ENCODE data around the gene SPTLC1. TPM values are rescaled to one million over a fixed set of nuclear protein-coding genes. Genes with fewer than 3 reads are reported as not detected.
"Not testable (repeated sequence)": the region's sequence is repeated elsewhere in the genome, so short reads cannot be mapped to it uniquely, and the experiment has no call there.

Gene SPTLC1
- total RNA-seq, 4 donors from 2014 or later = 26.6 to 28.0 (median 26.9) TPM

DNA sequence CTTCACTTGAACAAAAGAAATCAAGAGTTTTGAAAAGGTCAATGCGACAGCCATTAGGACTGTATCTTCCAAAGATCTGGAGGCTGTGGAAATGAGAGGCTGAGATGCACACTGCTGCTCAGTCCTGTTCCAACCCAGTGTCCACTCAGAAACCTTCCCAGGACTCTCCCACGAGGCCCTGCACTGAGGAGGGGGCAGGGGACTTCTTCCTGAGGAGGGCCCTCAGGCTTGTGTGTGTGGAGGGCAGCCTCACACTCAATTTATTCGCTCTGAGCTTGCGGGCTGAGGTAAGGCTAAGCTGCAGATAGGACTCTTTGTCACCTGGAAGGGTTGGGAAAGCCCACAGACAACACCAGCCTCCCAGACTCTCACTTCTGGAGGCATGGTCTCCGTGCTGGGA lies 95.6 kb downstream of the SPTLC1 start:
- TF ChIP-seq, protein P1, sequence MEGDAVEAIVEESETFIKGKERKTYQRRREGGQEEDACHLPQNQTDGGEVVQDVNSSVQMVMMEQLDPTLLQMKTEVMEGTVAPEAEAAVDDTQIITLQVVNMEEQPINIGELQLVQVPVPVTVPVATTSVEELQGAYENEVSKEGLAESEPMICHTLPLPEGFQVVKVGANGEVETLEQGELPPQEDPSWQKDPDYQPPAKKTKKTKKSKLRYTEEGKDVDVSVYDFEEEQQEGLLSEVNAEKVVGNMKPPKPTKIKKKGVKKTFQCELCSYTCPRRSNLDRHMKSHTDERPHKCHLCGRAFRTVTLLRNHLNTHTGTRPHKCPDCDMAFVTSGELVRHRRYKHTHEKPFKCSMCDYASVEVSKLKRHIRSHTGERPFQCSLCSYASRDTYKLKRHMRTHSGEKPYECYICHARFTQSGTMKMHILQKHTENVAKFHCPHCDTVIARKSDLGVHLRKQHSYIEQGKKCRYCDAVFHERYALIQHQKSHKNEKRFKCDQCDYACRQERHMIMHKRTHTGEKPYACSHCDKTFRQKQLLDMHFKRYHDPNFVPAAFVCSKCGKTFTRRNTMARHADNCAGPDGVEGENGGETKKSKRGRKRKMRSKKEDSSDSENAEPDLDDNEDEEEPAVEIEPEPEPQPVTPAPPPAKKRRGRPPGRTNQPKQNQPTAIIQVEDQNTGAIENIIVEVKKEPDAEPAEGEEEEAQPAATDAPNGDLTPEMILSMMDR (IDR thresholded peaks at IDR 0.05 in 4 of 5, conservative IDR thresholded peaks at IDR 0.05 in 1 of 5) = no peak
- no peak for TF ChIP-seq POLR2A (IDR thresholded peaks at IDR 0.05)
- Histone ChIP-seq H3K36me3 (no peaks in the 10 kb centered on the region), H3K4me3 (no peak overlapping the region), H3K4me1 (no peaks in the 10 kb centered on the region), H3K9me3 (peaks cover 0 to 3% (median 0%) of the 10 kb centered on the region in 3 donors), H3K27ac (no peak overlapping the region), H3K27me3 (no peaks in the 10 kb centered on the region)
- DNase-seq (no peak), ATAC-seq (no peak)
- in situ Hi-C loops (cut with MboI; ENCODE audit: low sequenced_read_pairs in 4 of 4) = no loop called here
- intact Hi-C loops (cut with DNase I; ENCODE audit: low total_unique reads) = no loop called here

DNA sequence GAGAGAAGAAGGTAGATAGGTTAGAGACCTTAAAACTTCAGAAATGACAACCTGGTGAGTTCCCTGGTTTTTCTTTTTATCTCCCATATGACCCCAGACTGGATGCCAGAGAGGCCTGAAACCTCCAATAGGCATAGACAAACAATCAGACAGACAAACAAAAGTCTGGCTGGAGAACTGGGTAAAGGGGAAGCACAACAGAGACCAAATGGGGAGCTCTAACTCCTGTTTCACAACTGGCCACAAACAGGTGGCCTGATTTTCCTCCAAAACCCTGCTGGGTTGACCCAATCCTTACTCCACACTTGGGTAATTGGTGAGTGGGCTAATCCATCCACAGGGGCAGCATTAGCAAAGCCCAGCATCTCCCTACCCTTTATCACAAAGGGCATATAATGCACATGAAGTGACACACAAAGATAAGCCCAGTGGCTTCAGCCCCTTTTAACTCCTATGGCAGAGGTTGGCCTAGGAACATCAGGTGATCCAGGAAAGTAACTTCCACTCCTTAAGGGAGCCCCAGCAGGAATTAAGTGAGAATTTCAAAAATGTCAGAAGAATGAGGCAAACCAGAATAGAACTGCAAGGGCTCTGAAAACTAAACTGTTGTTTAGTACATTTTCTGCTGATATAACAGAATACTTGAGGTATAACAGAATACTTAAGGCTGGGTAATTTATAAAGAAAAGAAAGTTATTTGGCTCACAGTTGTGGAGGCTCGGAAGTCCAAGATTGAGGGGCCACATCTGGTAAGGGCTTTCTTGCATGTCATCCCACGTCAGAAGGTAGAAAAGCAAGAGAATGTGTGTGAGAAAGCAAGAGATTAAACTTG lies 104.3 kb downstream of the SPTLC1 start:
- Histone ChIP-seq H3K4me1 (no peaks in the 10 kb centered on the region), H3K4me3 (no peak overlapping the region), H3K27ac (no peak overlapping the region), H3K27me3 (no peaks in the 10 kb centered on the region), H3K36me3 (no peaks in the 10 kb centered on the region), H3K9me3 (peaks cover 0 to 3% (median 0%) of the 10 kb centered on the region in 3 donors)
- DNase-seq (peak in 1 of 2 donors; percentile 29), ATAC-seq (peak in 1 of 2 donors; percentile 51)
- in situ Hi-C loops (cut with MboI; ENCODE audit: low sequenced_read_pairs in 4 of 4) (no loop called here), intact Hi-C loops (cut with DNase I; ENCODE audit: low total_unique reads) (no loop called here)
- TF ChIP-seq POLR2A (IDR thresholded peaks at IDR 0.05) = no peak
- TF ChIP-seq, protein P1 (IDR thresholded peaks at IDR 0.05 in 4 of 5, conservative IDR thresholded peaks at IDR 0.05 in 1 of 5) = no peak

DNA sequence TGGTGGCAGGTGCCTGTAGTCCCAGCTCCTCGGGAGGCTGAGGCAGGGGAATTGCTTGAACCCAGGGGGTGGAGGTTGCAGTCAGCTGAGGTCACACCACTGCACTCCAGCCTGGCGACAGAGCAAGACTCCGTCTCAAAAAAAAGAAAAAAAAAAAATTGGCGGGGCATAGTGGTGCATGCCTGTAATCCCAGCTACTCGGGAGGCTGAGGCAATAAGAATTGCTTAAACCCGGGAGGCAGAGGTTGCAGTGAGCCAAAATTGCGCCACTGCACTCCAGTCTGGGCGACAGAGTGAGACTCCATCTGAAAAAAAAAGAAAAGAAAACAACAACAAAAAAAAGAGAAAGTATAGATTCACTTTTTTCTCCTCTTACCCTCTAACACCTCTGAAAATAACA lies 105.0 kb downstream of the SPTLC1 start:
- intact Hi-C loops (cut with DNase I; ENCODE audit: low total_unique reads); H3K27ac ChIP-seq; H3K27me3 ChIP-seq; H3K36me3 ChIP-seq; H3K4me1 ChIP-seq; H3K9me3 ChIP-seq; in situ Hi-C loops (cut with MboI; ENCODE audit: low sequenced_read_pairs in 4 of 4); H3K4me3 ChIP-seq: not testable (repeated sequence)
- ATAC-seq (peak in 1 of 2 donors; percentile 30), DNase-seq (peak in 1 of 2 donors; percentile 29)

DNA sequence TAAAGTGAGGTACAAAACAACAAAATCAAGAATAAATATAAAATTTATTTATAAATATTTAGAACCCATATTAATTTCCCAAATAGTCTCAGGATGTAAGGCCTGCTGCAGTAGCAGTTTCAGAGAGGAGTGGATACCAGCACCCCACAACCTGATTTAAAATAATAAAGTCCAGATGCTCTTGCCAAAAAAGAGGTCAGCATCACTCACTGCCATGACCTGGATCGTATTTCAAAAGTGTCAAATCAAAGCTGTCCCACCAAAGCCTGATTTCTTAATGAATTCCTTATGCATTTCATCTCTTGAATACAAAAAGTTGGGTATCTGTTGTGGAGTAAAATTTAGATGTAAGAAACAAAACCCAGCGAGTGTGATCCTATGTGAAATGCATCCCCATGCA lies 107.2 kb downstream of the SPTLC1 start:
- in situ Hi-C loops (cut with MboI; ENCODE audit: low sequenced_read_pairs in 4 of 4) = no loop called here
- no peak overlapping the region for H3K27ac ChIP-seq

DNA sequence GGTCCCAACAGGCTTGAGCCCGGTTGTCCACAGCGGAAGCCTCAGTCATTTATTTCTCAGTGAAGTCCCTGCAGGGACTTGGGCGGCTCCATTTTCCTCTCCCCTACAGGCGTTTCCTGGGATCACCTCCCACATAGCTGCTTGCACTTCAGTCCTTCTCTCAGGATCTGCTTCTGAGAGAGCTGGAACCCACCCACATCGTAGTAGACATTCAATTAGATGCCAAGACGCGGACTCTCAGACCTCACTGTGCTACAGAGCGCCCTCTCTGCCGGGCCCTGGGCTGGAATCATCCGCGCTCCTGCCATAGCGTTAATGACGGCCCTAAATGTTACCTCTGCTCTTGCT lies 111.2 kb downstream of the SPTLC1 start:
- in situ Hi-C loops (cut with MboI; ENCODE audit: low sequenced_read_pairs in 4 of 4) = no loop called here
- Histone ChIP-seq H3K27ac (no peak overlapping the region), H3K9me3 (no peaks in the 10 kb centered on the region), H3K27me3 (no peaks in the 10 kb centered on the region), H3K4me3 (no peak overlapping the region), H3K4me1 (no peaks in the 10 kb centered on the region), H3K36me3 (no peaks in the 10 kb centered on the region)
- DNase-seq = no peak
- intact Hi-C loops (cut with DNase I; ENCODE audit: low total_unique reads) = no loop called here
- no peak for TF ChIP-seq POLR2A (IDR thresholded peaks at IDR 0.05)
- TF ChIP-seq, protein P1 (IDR thresholded peaks at IDR 0.05 in 4 of 5, conservative IDR thresholded peaks at IDR 0.05 in 1 of 5) = no peak
- ATAC-seq = no peak

More for the DNA sequence above, 107.2 kb downstream of the SPTLC1 start:
- Histone ChIP-seq H3K4me3 (no peak overlapping the region), H3K9me3 (no peaks in the 10 kb centered on the region), H3K36me3 (no peaks in the 10 kb centered on the region), H3K27me3 (no peaks in the 10 kb centered on the region), H3K4me1 (no peaks in the 10 kb centered on the region)
- intact Hi-C loops (cut with DNase I; ENCODE audit: low total_unique reads) = no loop called here
- ATAC-seq = no peak
- no peak for DNase-seq
- TF ChIP-seq POLR2A (IDR thresholded peaks at IDR 0.05) = no peak
- TF ChIP-seq, protein P1 (IDR thresholded peaks at IDR 0.05 in 4 of 5, conservative IDR thresholded peaks at IDR 0.05 in 1 of 5) = no peak
